ENCODE measurements around the gene DOCK2.

DNA sequence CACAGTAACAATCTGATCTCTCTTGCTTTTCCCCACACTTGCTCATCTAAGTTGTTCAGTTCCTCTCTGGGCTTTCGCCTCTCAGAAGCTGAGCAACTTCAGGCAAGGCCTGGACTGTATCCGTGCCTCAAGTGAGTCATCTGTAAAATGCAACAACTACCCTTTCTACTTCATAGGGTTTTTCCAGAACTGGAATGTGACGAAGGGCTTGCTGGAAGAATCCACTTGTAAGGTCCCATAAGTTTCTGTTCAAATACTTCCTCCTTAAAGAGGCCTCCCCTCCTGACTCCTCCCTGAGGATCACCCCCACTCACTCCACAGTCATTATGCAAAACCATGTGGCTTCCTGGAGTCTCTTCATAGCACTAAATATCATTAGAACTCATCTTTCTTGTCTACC lies 360.7 kb downstream of the DOCK2 start:
- TF ChIP-seq, protein P1, sequence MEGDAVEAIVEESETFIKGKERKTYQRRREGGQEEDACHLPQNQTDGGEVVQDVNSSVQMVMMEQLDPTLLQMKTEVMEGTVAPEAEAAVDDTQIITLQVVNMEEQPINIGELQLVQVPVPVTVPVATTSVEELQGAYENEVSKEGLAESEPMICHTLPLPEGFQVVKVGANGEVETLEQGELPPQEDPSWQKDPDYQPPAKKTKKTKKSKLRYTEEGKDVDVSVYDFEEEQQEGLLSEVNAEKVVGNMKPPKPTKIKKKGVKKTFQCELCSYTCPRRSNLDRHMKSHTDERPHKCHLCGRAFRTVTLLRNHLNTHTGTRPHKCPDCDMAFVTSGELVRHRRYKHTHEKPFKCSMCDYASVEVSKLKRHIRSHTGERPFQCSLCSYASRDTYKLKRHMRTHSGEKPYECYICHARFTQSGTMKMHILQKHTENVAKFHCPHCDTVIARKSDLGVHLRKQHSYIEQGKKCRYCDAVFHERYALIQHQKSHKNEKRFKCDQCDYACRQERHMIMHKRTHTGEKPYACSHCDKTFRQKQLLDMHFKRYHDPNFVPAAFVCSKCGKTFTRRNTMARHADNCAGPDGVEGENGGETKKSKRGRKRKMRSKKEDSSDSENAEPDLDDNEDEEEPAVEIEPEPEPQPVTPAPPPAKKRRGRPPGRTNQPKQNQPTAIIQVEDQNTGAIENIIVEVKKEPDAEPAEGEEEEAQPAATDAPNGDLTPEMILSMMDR (IDR thresholded peaks at IDR 0.05) = no peak
- no peak for TF ChIP-seq ZFX (IDR thresholded peaks at IDR 0.05; ENCODE audit: borderline replicate concordance)
